HG03060 (cell line): ENCODE results near the gene CFAP70.
A peak's percentile ranks its signal among the peaks of the same experiment; 100 is the strongest.
"Not testable (repeated sequence)": the region's sequence is repeated elsewhere in the genome, so short reads cannot be mapped to it uniquely, and the experiment has no call there.

ENCODE experiments used
- ATAC-seq: cut with Tn5 transposase; IDR thresholded peaks from one replicate; pipeline ENCODE4 v1.9.1; 2021; ENCODE audit warnings: low read depth, moderate number of reproducible peaks; ENCODE audit not compliant: unreplicated experiment

Gene CFAP70

GRCh38 chr10:73258612-73259011, 100.1 kb downstream of the CFAP70 start:
- not testable (repeated sequence) for ATAC-seq

GRCh38 chr10:73253225-73253555, 105.5 kb downstream of the CFAP70 start:
- ATAC-seq, result no peak

DNA sequence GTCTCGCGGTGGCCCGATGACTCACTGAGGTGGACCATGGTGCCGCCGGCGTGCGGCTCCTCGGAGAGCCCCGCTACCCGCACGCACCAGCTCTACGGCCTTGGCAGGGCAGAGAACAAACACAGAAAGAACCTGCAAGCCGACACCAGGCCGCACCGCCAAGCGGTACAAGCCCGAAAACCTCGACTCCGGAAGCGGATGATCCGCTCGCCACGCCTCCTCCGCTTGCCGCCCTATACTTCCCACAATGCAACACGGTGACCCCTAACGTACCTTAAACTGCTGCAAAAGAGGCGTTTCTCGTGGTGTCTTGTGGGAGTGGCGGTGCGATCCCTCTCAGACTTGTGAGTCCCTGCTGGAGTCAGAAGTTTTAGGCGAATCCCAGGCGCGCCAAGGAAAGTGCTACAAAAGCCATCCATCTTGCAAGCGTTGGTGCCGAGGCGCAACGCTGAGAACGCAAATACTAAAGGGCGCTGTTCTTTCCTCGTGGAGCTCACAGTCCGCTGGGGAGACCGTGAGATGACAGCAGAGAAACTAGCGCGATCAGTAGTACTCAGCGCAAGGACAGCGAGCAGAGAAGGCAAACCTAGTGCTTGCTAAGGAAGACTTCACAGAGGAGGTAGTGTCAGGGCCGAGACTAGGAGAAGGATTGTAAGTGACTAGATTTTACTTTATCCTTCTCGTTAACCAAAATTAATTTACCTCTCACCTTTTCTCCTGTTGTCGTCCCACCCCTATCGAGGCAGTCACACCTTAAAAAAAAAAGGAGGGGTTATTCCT, 106.0 kb downstream of the CFAP70 start, which contains the start of gene MRPS16:
Gene MRPS16 (minus strand): TSS at position 200 of the 780 bp plus-strand sequence. CDS start 162 bp downstream, at position 38.
- ATAC-seq, result peak; percentile 59

DNA sequence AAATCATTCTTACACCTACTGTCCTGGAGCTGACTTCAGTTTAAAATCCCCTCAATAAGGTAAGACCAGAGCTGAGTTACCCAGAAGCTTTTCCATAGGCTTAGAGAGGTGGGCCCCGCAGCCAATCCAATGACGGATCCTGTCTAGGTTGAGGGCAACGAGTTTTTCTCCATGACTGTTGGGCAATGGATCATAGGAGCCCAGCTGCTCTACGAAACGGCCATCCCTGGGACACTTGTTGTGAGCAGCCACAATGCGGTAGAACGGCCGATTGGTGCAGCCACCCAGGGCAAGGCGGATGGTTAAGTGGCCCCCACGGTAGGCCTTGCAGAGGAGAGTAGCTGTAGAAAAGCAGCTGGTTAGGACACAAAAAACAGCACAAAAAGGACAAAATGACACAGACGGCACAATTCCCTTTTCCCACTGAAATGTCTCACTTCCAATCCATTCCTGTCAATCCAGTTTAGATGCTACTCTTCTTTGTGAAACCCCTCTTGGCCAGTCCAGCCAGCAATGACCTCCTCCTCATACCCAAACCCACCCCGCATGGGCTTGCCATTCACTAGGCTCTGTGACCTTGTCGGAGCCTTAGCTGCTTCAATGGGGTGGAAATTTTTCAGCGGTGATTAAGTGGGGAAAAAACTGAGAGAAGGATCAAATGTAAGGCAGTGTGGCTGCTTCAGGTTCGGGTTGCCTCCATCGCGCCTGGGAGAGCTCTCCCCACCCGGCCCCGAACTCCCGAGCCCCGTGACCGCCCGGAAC, 106.8 kb downstream of the CFAP70 start:
- no peak for ATAC-seq

GRCh38 chr10:73248259-73248724, 110.4 kb downstream of the CFAP70 start:
- ATAC-seq, result no peak

DNA sequence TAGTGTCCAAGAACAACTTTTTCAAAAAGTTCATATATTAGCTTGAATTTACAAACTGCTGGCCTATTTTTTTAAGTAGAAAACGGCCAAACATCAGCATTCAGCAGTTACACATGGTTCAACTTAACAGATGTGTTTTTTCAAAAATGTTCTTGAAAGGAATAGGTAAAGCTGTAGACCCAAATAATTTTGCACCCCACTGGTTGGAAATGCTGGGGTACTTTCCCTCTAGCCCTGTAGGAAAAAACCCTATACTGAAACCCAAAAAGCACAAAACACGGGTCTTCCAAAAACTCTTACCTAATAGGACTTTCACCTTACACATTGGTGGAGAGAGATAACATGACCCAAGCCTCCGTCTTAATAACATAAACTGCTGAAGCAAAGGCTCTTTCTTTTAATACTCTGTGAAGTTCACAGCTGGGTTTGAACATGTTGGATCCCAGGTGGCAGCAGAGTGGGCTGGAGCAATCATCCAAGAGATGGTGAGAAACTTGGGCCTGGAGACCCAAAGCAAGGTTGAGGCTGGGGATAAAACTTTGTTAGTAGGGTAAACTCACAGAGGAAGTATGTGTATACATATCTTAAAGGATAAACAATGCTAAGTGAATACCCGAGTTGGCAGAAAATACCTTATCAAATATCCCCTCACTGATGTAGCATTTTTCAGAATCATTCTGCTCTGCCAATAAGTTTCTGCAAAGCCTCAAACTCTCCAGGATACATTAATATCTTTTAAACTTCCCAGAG, 111.0 kb downstream of the CFAP70 start:
- ATAC-seq, result no peak

DNA sequence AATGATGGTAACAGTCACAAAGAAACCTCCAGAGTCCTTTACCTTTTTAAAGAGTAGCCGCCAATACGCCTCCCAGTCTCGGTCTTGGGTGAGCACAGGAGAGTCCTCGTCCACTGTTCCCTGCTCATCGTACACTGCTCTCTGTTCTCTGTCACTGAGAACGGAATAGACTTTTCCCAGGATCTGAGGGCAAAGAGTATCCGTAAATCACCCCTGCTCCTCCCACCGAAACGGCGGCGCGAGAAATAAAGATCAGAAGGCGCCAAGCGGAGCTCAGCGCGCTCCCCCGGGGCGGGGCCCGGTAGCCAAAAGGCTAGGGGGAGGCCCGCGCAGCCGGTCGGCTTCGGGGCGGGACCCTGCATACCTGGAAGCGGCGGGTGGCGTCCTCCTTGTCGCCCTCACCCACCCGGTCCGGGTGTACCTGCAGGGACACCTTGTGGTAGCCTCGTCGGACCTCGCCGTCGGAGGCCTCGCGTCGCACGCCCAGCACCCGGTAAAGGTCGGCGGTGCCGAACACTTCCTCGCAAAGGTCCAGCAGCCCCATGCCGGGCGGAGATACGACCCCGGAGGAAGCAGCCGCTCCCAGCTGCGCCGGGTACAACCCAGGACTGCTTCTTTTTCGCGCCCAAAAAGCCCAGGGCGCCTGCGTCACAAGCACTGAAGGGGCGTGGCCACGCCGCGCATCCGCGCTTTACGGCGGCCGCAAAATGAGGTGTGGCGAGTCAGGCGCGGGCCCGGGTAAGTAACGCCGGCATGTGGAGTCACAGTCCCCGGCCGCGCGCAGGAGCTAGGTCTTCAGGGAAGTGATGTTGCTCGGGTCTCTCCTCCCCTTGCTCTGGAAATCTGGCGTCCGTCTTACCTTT, 111.8 kb downstream of the CFAP70 start, which contains the start of gene DNAJC9:
Gene DNAJC9 (minus strand): TSS at position 610 of the 863 bp plus-strand sequence. CDS start 66 bp downstream, at position 544.
- ATAC-seq, result peak; percentile 47

DNA sequence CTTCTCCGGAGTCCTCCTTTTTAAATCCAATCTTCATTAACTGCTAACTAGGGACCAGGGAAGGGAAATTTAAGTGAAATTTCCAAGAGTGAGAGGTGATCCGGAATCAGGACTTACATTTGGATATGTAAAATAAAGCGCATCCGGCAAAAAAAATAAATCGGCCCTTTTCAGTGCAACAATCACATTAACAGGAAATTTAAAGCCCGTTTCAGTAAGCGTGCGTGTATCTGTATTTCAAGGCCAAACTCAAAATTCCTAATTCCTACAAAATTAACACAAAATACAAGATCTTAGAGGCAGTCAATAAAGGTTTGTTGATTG, 112.4 kb downstream of the CFAP70 start:
- ATAC-seq, result no peak

GRCh38 chr10:73244866-73245477, 113.7 kb downstream of the CFAP70 start:
- no peak for ATAC-seq

DNA sequence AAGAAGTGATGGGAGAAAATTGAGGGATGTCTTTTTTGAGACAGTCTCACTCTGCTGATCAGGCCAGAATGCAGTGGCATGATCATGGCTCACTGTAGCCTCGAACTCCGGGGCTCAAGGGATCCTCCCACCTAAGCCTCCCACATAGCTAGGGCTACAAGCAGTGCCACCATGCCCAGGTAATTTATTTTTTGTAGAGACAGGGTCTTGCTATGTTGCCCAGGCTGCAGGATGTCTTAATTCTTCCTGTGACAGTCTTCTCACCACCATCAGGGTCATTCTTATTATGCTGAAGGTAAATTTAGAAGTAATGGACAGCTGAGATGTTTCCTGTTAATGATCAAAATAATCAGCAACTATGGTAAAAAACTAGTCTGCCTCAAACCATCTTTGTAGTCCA, 118.8 kb downstream of the CFAP70 start:
- no peak for ATAC-seq

- ATAC-seq, result no peak
These were observed 119.6 kb downstream of the CFAP70 start for GRCh38 chr10:73238990-73239566.

DNA sequence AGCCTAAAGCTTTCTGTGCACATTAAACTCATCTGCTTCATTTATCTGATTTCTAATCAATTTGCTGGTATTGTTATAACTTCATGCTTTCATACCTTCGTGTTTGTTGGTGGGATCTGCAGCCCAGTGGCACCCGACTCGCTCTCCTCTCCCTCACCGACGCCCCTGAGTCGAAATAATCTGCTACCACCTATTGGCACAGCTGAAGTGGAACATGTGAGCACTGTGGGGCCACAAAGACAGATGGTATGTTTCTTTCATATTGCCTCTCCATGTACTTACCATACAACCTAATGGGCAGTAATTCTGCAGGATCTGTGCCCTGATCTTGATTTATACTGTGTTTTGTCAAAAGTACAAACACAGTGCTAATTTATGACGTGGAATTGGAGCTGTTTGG, 124.0 kb downstream of the CFAP70 start:
- ATAC-seq, result no peak

DNA sequence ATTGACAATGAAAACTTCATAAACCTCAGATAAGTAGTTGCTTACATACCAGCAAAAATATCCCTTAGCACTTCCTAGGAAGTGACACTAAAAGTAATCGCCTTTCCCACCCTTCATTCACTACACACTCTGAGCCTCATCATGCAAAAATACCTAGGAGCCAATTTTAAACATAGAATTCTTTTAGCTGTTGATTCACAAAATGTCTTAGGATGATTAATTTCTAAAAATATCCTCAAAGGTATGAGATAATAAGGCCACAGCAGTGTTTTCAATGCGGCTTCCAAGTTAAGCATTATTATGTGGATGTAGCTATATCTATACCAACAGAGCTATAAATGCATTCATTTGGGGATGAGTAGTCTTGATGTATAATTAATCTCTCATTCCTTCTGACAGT, 124.8 kb downstream of the CFAP70 start:
- no peak for ATAC-seq

GRCh38 chr10:73232887-73233286, 125.8 kb downstream of the CFAP70 start:
- no peak for ATAC-seq

GRCh38 chr10:73229567-73229966, 129.1 kb downstream of the CFAP70 start:
- ATAC-seq, result no peak

DNA sequence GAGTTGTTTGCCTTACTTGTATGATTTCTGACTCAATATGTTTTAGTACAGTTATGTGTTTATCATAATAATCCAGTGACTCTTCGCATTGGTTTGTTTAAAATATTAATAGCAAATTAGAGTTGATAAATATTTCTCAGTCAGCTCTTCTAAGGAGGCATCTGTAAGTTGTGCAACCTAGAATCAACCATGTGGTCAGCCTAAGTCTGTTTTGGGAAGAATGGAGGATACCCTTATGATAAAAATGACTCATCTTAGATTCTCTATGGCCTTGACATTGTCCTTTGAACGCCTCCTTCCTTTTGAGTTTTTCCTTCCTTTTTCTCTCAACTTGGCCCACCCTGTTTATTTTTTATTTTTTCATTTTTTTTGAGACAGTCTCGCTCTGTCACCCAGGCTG, 130.4 kb downstream of the CFAP70 start:
- no peak for ATAC-seq

DNA sequence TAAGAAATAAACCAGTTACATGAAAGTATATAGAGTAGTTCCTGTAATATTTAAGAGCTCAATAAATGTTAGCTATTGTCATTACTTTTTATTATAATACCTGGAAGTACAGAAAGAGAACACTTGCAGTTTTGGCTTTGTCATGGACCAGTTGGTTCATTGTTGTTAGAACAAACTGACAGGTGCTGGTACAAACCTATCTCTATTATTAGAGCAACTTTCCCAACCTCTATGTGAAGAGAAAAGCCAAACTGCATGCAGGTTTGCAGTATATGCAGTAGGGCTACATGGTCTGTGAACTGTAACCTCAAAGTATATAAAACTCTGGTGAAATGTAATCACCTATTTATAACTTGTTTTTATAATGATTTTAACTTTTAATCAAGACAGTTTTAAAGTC, 132.0 kb downstream of the CFAP70 start:
- ATAC-seq, result no peak

DNA sequence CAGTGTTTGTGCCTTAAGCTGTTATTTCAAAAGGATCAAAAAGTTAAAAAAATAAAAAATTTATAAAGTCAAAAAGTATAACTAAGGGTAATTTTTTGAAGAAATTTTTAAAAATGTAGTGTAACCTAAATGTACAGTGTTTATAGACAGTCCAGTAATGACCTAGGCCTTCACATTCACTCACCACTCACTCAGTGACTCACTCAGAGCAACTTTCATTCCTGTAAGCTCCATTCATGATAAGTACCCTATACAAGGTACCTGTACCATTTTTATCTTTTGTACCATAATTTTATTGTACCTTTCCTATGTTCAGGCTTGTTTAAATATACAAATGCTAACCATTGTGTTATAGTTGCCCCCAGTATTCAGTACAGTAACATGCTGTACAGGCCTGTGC, 133.1 kb downstream of the CFAP70 start:
- no peak for ATAC-seq

DNA sequence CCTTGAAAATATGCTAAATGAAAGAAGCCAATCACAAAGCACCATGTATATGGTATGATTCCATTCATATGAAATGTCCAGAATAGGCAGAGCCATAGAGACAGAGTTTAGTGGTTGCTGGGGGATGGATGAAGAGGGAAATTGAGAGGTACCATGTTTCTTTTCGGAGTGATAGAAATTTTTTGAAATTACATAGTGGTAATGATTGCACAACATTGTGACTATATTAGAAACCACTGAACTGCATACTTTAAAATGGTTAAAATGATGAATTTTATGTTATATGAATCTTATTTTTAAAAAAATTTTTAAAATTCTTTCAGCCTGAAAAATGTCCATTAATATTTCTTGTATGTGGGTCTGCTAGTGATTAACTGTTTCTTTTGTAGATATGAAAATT, 137.7 kb downstream of the CFAP70 start:
- no peak for ATAC-seq
